ENCODE measurements around the gene ERP44. TPM values are rescaled to one million over a fixed set of nuclear protein-coding genes. Genes with fewer than 3 reads are reported as not detected.
A peak's percentile ranks its signal among the peaks of the same experiment; 100 is the strongest.
"Not testable (repeated sequence)": the region's sequence is repeated elsewhere in the genome, so short reads cannot be mapped to it uniquely, and the experiment has no call there.

The ERP44 gene
- total RNA-seq, 1 donor from 2014 or later, result 18.9 TPM

- not testable (repeated sequence) for DNase-seq (ENCODE audit: low read depth)
Observed at GRCh38 chr9:100069068-100069467, 29.7 kb downstream of the ERP44 start.

GRCh38 chr9:100067990-100068389 lies 30.8 kb downstream of the ERP44 start:
- DNase-seq (ENCODE audit: low read depth), result not testable (repeated sequence)

- DNase-seq (ENCODE audit: low read depth), result no peak
Observed at GRCh38 chr9:100066539-100066938, 32.3 kb downstream of the ERP44 start.

- no peak for DNase-seq (ENCODE audit: low read depth)
Observed at GRCh38 chr9:100064872-100065581, 33.8 kb downstream of the ERP44 start.

GRCh38 chr9:100063185-100063584 lies 35.6 kb downstream of the ERP44 start:
- DNase-seq (ENCODE audit: low read depth), result no peak

GRCh38 chr9:100062683-100063082 lies 36.1 kb downstream of the ERP44 start:
- not testable (repeated sequence) for DNase-seq (ENCODE audit: low read depth)

- DNase-seq (ENCODE audit: low read depth), result no peak
Observed at GRCh38 chr9:100058699-100059579, 39.9 kb downstream of the ERP44 start.

- DNase-seq (ENCODE audit: low read depth), result no peak
Observed at GRCh38 chr9:100057624-100058023, 41.2 kb downstream of the ERP44 start.

GRCh38 chr9:100056561-100056960 lies 42.2 kb downstream of the ERP44 start:
- no peak for DNase-seq (ENCODE audit: low read depth)

- DNase-seq (ENCODE audit: low read depth), result no peak
Observed at GRCh38 chr9:100052375-100052774, 46.4 kb downstream of the ERP44 start.

GRCh38 chr9:100049551-100049950 lies 49.2 kb downstream of the ERP44 start:
- no peak for DNase-seq (ENCODE audit: low read depth)

- DNase-seq (ENCODE audit: low read depth), result no peak
Observed at GRCh38 chr9:100038472-100038871, 60.3 kb downstream of the ERP44 start.

GRCh38 chr9:100033877-100034551 lies 64.8 kb downstream of the ERP44 start:
- DNase-seq (ENCODE audit: low read depth), result no peak

- DNase-seq (ENCODE audit: low read depth), result no peak
Observed at GRCh38 chr9:100030548-100030947, 68.3 kb downstream of the ERP44 start.

- no peak for DNase-seq (ENCODE audit: low read depth)
Observed at GRCh38 chr9:100029251-100029650, 69.5 kb downstream of the ERP44 start.

- peak; percentile 79 for DNase-seq (ENCODE audit: low read depth)
Observed at GRCh38 chr9:100028201-100028784, 70.5 kb downstream of the ERP44 start.

GRCh38 chr9:100027543-100027942 lies 71.3 kb downstream of the ERP44 start:
- DNase-seq (ENCODE audit: low read depth), result no peak

GRCh38 chr9:100021931-100022330 lies 76.9 kb downstream of the ERP44 start:
- DNase-seq (ENCODE audit: low read depth), result no peak

GRCh38 chr9:100020121-100020795 lies 78.5 kb downstream of the ERP44 start:
- DNase-seq (ENCODE audit: low read depth), result no peak

- no peak for DNase-seq (ENCODE audit: low read depth)
Observed at GRCh38 chr9:100019541-100019940, 79.3 kb downstream of the ERP44 start.

GRCh38 chr9:100014846-100015245 lies 84.0 kb downstream of the ERP44 start:
- no peak for DNase-seq (ENCODE audit: low read depth)

Data from myocyte (in vitro differentiated cells).